HepG2 (cell line): ENCODE data around the gene SNAI3. TPM values are rescaled to one million over a fixed set of nuclear protein-coding genes. Genes with fewer than 3 reads are reported as not detected.
A peak's percentile ranks its signal among the peaks of the same experiment; 100 is the strongest.

ENCODE experiments used
- BCLAF1 ChIP-seq: fragments of 450-650 bp; IDR thresholded peaks from 2 replicates; pipeline ENCODE4 v1.6.1; 2017; ENCODE audit warnings: mild to moderate bottlenecking
- CBX1 ChIP-seq: IDR thresholded peaks from one replicate; pipeline ENCODE4 v1.6.1; 2016; ENCODE audit warnings: antibody characterized with exemption, low read depth
- CSRNP2 ChIP-seq: sonication (generic); formaldehyde crosslinking; conservative IDR thresholded peaks from 2 replicates; pipeline ENCODE4 v1.8.0; 2022; ENCODE audit warnings: low read depth, missing genetic modification reagents
- ETV5 ChIP-seq: IDR thresholded peaks from 2 replicates; pipeline ENCODE4 v1.6.1; 2018; ENCODE audit warnings: missing biosample characterization, missing genetic modification reagents, inconsistent platforms, borderline replicate concordance
- FOXA3 ChIP-seq: IDR thresholded peaks from 2 replicates; pipeline ENCODE4 v1.6.1; 2016; ENCODE audit warnings: missing genetic modification reagents, missing compliant biosample characterization
- HDAC1 ChIP-seq: sonication (generic); formaldehyde crosslinking; IDR thresholded peaks from 2 replicates; pipeline ENCODE4 v1.5.1; 2020; ENCODE audit warnings: mild to moderate bottlenecking, missing genetic modification reagents
- HHEX ChIP-seq: IDR thresholded peaks from 2 replicates; pipeline ENCODE4 v1.6.1; 2016; ENCODE audit warnings: control low read depth
- IKZF4 ChIP-seq: sonication (generic); formaldehyde crosslinking; IDR thresholded peaks from 2 replicates; pipeline ENCODE4 v1.5.1; 2020; ENCODE audit warnings: borderline replicate concordance, mild to moderate bottlenecking, low read depth, missing genetic modification reagents; ENCODE audit errors: not compliant biosample characterization
- JUND ChIP-seq: sonication (generic); formaldehyde crosslinking; IDR thresholded peaks from 2 replicates; pipeline ENCODE4 v1.8.0; 2022; ENCODE audit warnings: mild to moderate bottlenecking, missing genetic modification reagents
- KDM5B ChIP-seq: sonication (generic); formaldehyde crosslinking; IDR thresholded peaks from 2 replicates; pipeline ENCODE4 v1.4.0; 2020; ENCODE audit warnings: missing genetic modification reagents, mild to moderate bottlenecking, borderline replicate concordance
- MTA1 ChIP-seq: sonication (generic); formaldehyde crosslinking; IDR thresholded peaks from 2 replicates; pipeline ENCODE4 v1.4.0; 2020; ENCODE audit warnings: missing genetic modification reagents, mild to moderate bottlenecking, borderline replicate concordance
- NFIB ChIP-seq: sonication (generic); formaldehyde crosslinking; IDR thresholded peaks from 2 replicates; pipeline ENCODE4 v1.9.0; 2021; ENCODE audit warnings: missing genetic modification reagents, mild to moderate bottlenecking, borderline replicate concordance
- NFIC ChIP-seq: IDR thresholded peaks from 2 replicates; pipeline ENCODE4 v1.6.1; 2012; ENCODE audit warnings: mild to moderate bottlenecking, low read length, inconsistent platforms
- NR0B2 ChIP-seq: sonication (generic); formaldehyde crosslinking; IDR thresholded peaks from 2 replicates; pipeline ENCODE4 v1.4.0; 2020; ENCODE audit warnings: mild to moderate bottlenecking, missing genetic modification reagents
- TSC22D2 ChIP-seq: sonication (generic); formaldehyde crosslinking; IDR thresholded peaks from 2 replicates; pipeline ENCODE4 v1.5.1; 2020; ENCODE audit warnings: missing genetic modification reagents, mild to moderate bottlenecking, borderline replicate concordance
- ZBTB3 ChIP-seq: sonication (generic); formaldehyde crosslinking; IDR thresholded peaks from 2 replicates; pipeline ENCODE4 v1.4.0; 2020; ENCODE audit warnings: low read depth, mild to moderate bottlenecking, moderate library complexity, missing genetic modification reagents, borderline replicate concordance
- ZKSCAN8 ChIP-seq: IDR thresholded peaks from 2 replicates; pipeline ENCODE4 v1.6.1; 2016; ENCODE audit warnings: borderline replicate concordance, missing genetic modification reagents, missing compliant biosample characterization
- ZNF549 ChIP-seq: sonication (generic); formaldehyde crosslinking; IDR thresholded peaks from 2 replicates; pipeline ENCODE4 v1.5.0; 2020; ENCODE audit warnings: missing genetic modification reagents
- ZNF747 ChIP-seq: sonication (generic); formaldehyde crosslinking; IDR thresholded peaks from 2 replicates; pipeline ENCODE4 v1.8.1; 2023; ENCODE audit warnings: missing genetic modification reagents, mild to moderate bottlenecking, borderline replicate concordance
- ZNF775 ChIP-seq: sonication (generic); formaldehyde crosslinking; IDR thresholded peaks from 2 replicates; pipeline ENCODE4 v1.4.0; 2020; ENCODE audit warnings: missing genetic modification reagents, mild to moderate bottlenecking, moderate library complexity, borderline replicate concordance
- ZNF891 ChIP-seq: sonication (generic); formaldehyde crosslinking; IDR thresholded peaks from 2 replicates; pipeline ENCODE4 v1.5.0; 2020; ENCODE audit warnings: mild to moderate bottlenecking, missing genetic modification reagents
- ZSCAN31 ChIP-seq: sonication (generic); formaldehyde crosslinking; IDR thresholded peaks from 2 replicates; pipeline ENCODE4 v1.5.0; 2020; ENCODE audit warnings: low read depth, mild to moderate bottlenecking, missing genetic modification reagents
- polyA plus RNA-seq, 8 experiments: library from polyadenylated mRNA; depleted of rRNA in 3 of 8; stranded (reverse) in 7 of 8; unstranded in 1 of 8; fragments of >200 nt; fragmentation: Illumina TruSeq in 4 of 8; extraction: Trizol in 4 of 8; gene quantifications; 2 replicates each; pipeline versions ENCODE4 v1.2.1 to v1.2.3, GENCODE V29; 2011 to 2016; ENCODE audit warnings: low read depth in 4 of 8, missing spikeins in 1 of 8, mixed read lengths in 1 of 8; ENCODE audit not compliant: insufficient read depth in 1 of 8
- total RNA-seq, 5 experiments: library from RNA; depleted of rRNA; stranded (reverse); fragments of >200 nt; fragmentation: Illumina TruSeq; extraction: Trizol; gene quantifications; 2 replicates each; pipeline ENCODE4 v1.2.3, GENCODE V29; 2016; ENCODE audit warnings: low read depth in 1 of 5

SNAI3 gene
- total and polyA plus RNA-seq, 2 of the 13 experiments (the other 11 are each of a cell fraction or from before 2014, with no cell fraction given): 0.09 to 0.18 TPM

GRCh38 chr16:88662843-88663606, 23.3 kb downstream of the SNAI3 start, which contains the start of gene MVD (continued):
- TF ChIP-seq BCLAF1 (no peak), NFIC (no peak), NFIB (CRISPR knock-in tag) (no peak), HHEX (CRISPR knock-in tag) (no peak), IKZF4 (no peak), ZBTB3 (CRISPR knock-in tag) (peak; percentile 83; the same call in 1 of the 2 replicates), FOXA3 (CRISPR knock-in tag) (peak; percentile 56), HDAC1 (CRISPR knock-in tag) (peak; percentile 95), MTA1 (peak; percentile 70; the same call in 1 of the 2 replicates), ZNF747 (CRISPR knock-in tag) (peak; percentile 90; the same call in 1 of the 2 replicates), CSRNP2 (0 out of 2 replicates have a peak, but pooled peaks have one; percentile 61), TSC22D2 (peak; percentile 96; the same call in 1 of the 2 replicates), ZKSCAN8 (CRISPR knock-in tag) (peak; percentile 61; the same call in 1 of the 2 replicates), ETV5 (peak; percentile 31), ZSCAN31 (peak; percentile 97; the same call in 1 of the 2 replicates), ZNF775 (CRISPR knock-in tag) (no peak), KDM5B (CRISPR knock-in tag) (peak; percentile 97), ZNF549 (CRISPR knock-in tag) (no peak), JUND (CRISPR knock-in tag) (0 out of 2 replicates have a peak, but pooled peaks have one; percentile 21), ZNF891 (no peak), CBX1 (no peak), NR0B2 (CRISPR knock-in tag) (peak; percentile 5)
